Thyroid gland (tissue), 4 donors: ENCODE data around the gene HNRNPM. TPM values are rescaled to one million over a fixed set of nuclear protein-coding genes. Genes with fewer than 3 reads are reported as not detected.
A peak's percentile ranks its signal among the peaks of the same experiment; 100 is the strongest.

Source experiments
- DNase-seq, 2 donors: peaks; one replicate each; pipeline ENCODE4 v3.0.0-alpha.2; 2019
- H3K27ac ChIP-seq, 3 donors: fragments of 200-600 bp; sonication (generic); 1 replicate in 2 of 3; 2 replicates in 1 of 3; pipeline ENCODE4 v1.5.1; 2016 to 2019; ENCODE audit warnings: mild to moderate bottlenecking in 1 of 3, moderate library complexity in 1 of 3
- H3K27me3 ChIP-seq: fragments of 200-600 bp; sonication (generic); one replicate; pipeline ENCODE4 v1.5.1; 2019
- H3K36me3 ChIP-seq, 2 donors: fragments of 200-600 bp; sonication (generic); one replicate each; pipeline ENCODE4 v1.5.1; 2016 to 2019
- H3K4me1 ChIP-seq, 2 donors: fragments of 200-600 bp; sonication (generic); one replicate each; pipeline ENCODE4 v1.5.1; 2017 to 2019
- H3K4me3 ChIP-seq, 3 donors: fragments of 200-600 bp; sonication (generic); replicated peaks in 1 of 3; 1 replicate in 2 of 3; 2 replicates in 1 of 3; pipeline ENCODE4 v1.5.1; 2016; ENCODE audit warnings: mild to moderate bottlenecking in 1 of 3
- H3K9me3 ChIP-seq: fragments of 200-600 bp; sonication (generic); one replicate; pipeline ENCODE4 v1.5.1; 2017
- POLR2A ChIP-seq, 2 donors: fragments of 450-650 bp; IDR thresholded peaks; one replicate each; pipeline ENCODE4 v1.6.1; 2017; ENCODE audit warnings: antibody characterized with exemption in 2 of 2, mild to moderate bottlenecking in 2 of 2, moderate library complexity in 1 of 2
- WGBS, 2 donors: methylation state at CpG; one replicate each; pipeline ENCODE4 v1.1.5; 2017; 5-methylcytosine and 5-hydroxymethylcytosine counted together
- intact Hi-C: fragments of 100-400 bp; cut with DNase I; formaldehyde crosslinking; loops from one replicate; pipeline ENCODE4 v1.15.1; 2023
- total RNA-seq, 4 donors: library from RNA; depleted of rRNA; stranded (reverse); fragments of >200 nt; gene quantifications; one replicate each; pipeline ENCODE4 v1.2.3, GENCODE V29; 2016
- TF ChIP-seq, protein P1 (sequence below), 6 experiments: fragments of 200-600 bp in 3 of 6; fragments of 450-650 bp in 3 of 6; sonication (generic) in 3 of 6; IDR thresholded peaks; one replicate each; pipeline ENCODE4 v1.5.1; 2016 to 2019; ENCODE audit warnings: antibody characterized with exemption in 6 of 6, mild to moderate bottlenecking in 2 of 6, inconsistent platforms in 1 of 6, moderate library complexity in 1 of 6

Gene HNRNPM
- total RNA-seq, 4 donors from 2014 or later = 79.3 to 138 (median 97.2) TPM

DNA sequence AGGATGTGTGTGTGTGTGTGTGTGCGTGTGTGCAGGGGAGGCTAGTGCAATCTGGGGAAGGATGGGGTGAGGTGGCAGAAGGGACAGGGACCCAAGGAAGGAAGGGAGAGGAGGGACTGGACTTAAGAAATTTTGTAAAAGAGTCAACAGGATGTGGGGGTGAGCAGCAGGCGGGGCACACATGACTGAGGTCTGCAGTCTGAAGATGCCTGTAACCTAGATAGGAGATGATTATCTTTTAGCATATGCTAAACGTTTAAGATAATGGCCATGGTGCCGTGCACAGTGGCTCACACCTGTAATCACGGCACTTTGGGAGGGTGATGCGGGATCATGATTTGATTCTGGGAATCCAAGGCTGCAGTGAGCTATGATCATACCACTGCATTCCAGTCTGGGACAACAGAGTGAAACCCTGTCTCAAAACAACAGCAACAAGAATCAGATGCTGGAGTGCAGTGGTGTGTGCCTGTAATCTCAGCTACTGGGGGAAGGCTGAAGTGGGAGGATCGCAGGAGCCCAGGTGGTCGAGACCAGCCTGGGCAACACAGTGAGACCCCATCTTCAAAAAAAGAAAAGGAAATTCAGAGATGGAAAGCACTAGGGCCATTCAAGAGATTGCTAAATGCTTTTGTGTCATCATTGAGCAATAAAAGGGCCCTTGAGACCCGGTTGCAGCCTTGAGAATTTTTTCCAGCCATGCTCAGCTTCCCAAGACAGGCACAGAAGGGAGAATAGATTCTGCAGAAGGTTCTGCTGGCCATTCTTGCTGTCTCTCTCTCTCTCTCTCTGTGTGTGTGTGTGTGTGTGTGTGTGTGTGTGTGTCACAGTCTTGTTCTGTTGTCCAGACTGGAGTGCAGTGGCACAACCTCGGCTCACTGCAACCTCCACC is 73.0 kb downstream of the HNRNPM start:
- WGBS, 2 donors = 52 to 54% methylated on average over 8 to 10 of the region's 10 CpGs
- H3K27ac ChIP-seq = peak overlapping the region in 2 of 3 donors; percentile 33 to 38
- no peak overlapping the region for H3K4me3 ChIP-seq
- no peak for DNase-seq
- TF ChIP-seq POLR2A (IDR thresholded peaks at IDR 0.05) = no peak
- TF ChIP-seq, protein P1, sequence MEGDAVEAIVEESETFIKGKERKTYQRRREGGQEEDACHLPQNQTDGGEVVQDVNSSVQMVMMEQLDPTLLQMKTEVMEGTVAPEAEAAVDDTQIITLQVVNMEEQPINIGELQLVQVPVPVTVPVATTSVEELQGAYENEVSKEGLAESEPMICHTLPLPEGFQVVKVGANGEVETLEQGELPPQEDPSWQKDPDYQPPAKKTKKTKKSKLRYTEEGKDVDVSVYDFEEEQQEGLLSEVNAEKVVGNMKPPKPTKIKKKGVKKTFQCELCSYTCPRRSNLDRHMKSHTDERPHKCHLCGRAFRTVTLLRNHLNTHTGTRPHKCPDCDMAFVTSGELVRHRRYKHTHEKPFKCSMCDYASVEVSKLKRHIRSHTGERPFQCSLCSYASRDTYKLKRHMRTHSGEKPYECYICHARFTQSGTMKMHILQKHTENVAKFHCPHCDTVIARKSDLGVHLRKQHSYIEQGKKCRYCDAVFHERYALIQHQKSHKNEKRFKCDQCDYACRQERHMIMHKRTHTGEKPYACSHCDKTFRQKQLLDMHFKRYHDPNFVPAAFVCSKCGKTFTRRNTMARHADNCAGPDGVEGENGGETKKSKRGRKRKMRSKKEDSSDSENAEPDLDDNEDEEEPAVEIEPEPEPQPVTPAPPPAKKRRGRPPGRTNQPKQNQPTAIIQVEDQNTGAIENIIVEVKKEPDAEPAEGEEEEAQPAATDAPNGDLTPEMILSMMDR (IDR thresholded peaks at IDR 0.05) = no peak
- no peaks in the 10 kb centered on the region for H3K27me3 ChIP-seq
- H3K9me3 ChIP-seq = no peaks in the 10 kb centered on the region
- H3K4me1 ChIP-seq = peaks cover 14 to 15% of the 10 kb centered on the region in 2 donors
- intact Hi-C loops = no loop called here
- no peaks in the 10 kb centered on the region for H3K36me3 ChIP-seq

DNA sequence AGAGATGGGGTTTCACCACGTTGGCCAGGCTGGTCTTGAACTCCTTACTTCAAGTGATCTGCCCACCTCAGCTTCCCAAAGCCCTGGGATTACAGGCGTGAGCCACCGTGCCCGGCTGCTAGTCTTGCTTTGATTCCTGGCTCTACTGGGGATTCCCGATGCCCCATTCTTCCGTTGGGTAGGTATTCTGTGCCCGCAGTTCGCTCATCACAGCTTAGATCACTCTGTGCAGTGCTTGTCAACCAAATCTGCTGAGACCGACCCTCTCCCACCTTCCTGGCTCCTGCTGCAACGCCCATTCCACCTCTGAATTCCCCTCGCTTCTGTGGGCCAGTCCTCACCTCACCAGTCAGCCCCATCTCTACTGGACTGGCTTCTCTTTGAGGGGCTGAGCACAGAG is 73.8 kb downstream of the HNRNPM start:
- TF ChIP-seq POLR2A (IDR thresholded peaks at IDR 0.05) = no peak
- TF ChIP-seq, protein P1 (IDR thresholded peaks at IDR 0.05) = no peak
- H3K27ac ChIP-seq = no peak overlapping the region
- no peak overlapping the region for H3K4me3 ChIP-seq
- intact Hi-C loops = no loop called here
- WGBS, 2 donors = 90% methylated on average over 11 of the region's 11 CpGs
- H3K4me1 ChIP-seq = peaks cover 6 to 7% of the 10 kb centered on the region in 2 donors
- H3K36me3 ChIP-seq = no peaks in the 10 kb centered on the region
- no peaks in the 10 kb centered on the region for H3K27me3 ChIP-seq
- DNase-seq = no peak
- H3K9me3 ChIP-seq = no peaks in the 10 kb centered on the region

DNA sequence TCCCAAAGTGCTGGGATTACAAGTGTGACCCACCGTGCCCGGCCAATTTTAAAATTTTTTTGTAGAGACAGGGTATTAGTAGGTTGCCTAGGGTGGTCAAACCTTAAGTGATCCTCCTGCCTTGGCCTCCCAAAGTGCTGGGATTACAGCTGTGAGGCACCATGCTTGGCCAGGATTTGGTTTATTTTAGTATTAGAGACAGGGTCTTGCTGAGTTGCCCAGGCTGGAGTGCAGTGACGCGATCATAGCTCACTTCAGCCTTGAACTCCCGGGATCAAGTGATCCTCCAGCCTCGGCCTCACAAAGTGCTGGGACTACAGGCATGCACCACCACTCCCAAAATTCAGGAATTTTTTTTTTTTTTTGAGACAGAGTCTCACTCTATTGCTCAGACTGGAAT is 74.6 kb downstream of the HNRNPM start:
- TF ChIP-seq, protein P1 (IDR thresholded peaks at IDR 0.05) = no peak
- no peak for TF ChIP-seq POLR2A (IDR thresholded peaks at IDR 0.05)
- DNase-seq = no peak
- intact Hi-C loops = no loop called here
- Histone ChIP-seq H3K36me3 (no peaks in the 10 kb centered on the region), H3K4me3 (no peak overlapping the region), H3K27ac (no peak overlapping the region), H3K4me1 (peaks cover 4 to 5% of the 10 kb centered on the region in 2 donors), H3K27me3 (no peaks in the 10 kb centered on the region), H3K9me3 (no peaks in the 10 kb centered on the region)
- 97 to 100% methylated on average over 6 of the region's 6 CpGs for WGBS, 2 donors

DNA sequence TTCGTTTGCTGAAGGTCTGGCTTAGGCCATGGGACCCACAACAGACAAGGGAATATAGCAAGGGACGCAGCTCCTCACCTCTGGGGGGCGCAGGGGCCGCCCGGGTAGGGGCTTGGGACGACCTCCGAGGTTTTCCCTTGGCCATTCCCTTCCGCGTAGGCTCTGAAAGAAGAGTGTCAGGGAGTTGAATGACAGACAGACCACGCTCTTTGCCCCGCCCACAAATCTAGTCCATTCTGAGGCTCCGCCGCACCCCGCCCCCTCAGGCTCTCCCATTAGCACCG is 80.6 kb downstream of the HNRNPM start:
- intact Hi-C loops = no loop called here
- 9 to 14% methylated on average over 15 of the region's 15 CpGs for WGBS, 2 donors
- H3K4me3 ChIP-seq = peak overlapping the region in 1 of 3 donors; percentile 82
- no peak for DNase-seq
- H3K36me3 ChIP-seq = no peaks in the 10 kb centered on the region
- H3K27me3 ChIP-seq = no peaks in the 10 kb centered on the region
- H3K9me3 ChIP-seq = no peaks in the 10 kb centered on the region
- peak overlapping the region in 2 of 3 donors; percentile 53 to 65 for H3K27ac ChIP-seq
- H3K4me1 ChIP-seq = peaks cover 8 to 25% of the 10 kb centered on the region in 2 donors
- TF ChIP-seq POLR2A (IDR thresholded peaks at IDR 0.05) = peak in 1 of 2 donors; percentile 14
- TF ChIP-seq, protein P1 (IDR thresholded peaks at IDR 0.05) = peak in 1 of 6 experiments; percentile 17

DNA sequence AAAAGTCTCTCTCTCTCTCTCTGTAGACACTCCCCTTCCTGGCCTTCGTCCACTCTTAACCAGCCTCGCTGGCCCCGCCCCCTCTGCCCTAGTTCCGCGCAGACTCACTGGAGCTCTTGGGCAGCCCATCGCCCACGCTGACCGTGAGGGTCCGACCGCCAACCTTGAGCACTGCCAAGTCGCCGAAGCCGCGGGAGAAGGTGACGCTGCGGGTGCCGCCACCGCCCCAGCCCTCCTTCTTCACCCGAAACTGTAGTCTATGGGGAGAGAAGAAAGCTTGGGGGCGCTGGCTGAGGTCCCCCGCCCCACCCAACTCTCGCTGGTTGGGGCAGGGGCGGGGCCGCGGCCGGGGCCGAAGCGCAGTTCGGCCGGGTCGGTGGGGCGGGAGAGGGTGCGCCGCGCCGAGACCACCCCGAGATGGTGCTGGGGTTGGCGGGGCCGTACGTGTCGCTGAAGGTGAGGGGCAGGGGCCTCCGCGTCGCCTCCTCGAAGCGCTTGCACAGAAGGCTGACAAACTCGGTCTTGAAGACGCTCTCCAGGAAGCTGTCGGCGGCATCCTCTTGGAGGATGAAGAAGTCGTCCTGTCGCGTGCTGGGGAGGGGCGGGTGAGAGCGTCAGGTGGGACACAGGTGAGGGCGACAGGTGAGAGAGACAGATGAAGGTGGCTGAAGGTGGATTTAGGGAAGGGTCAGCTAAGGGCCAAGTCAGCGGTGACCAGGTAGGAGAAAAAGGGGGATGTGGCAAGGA is 81.7 kb downstream of the HNRNPM start:
- no peaks in the 10 kb centered on the region for H3K36me3 ChIP-seq
- H3K4me3 ChIP-seq = peak overlapping the region; percentile 62 to 82 (median 76)
- WGBS, 2 donors = 18% methylated on average over 19 to 53 of the region's 57 CpGs
- H3K9me3 ChIP-seq = no peaks in the 10 kb centered on the region
- peak overlapping the region; percentile 83 to 94 (median 84) for H3K27ac ChIP-seq
- DNase-seq = peak; percentile 93
- no peaks in the 10 kb centered on the region for H3K27me3 ChIP-seq
- intact Hi-C loops = no loop called here
- H3K4me1 ChIP-seq = peaks cover 8 to 25% of the 10 kb centered on the region in 2 donors
- TF ChIP-seq, protein P1 (IDR thresholded peaks at IDR 0.05) = no peak
- TF ChIP-seq POLR2A (IDR thresholded peaks at IDR 0.05) = peak in 1 of 2 donors; percentile 78
